Mucosa of rectum (tissue), 2 donors: ENCODE data around the gene RNF223.

Source experiments
- H3K27ac ChIP-seq, 2 donors: one replicate each; pipeline ENCODE4 v1.7.0; 2013; ENCODE audit warnings: inconsistent platforms in 2 of 2, low read depth in 2 of 2, low read length in 2 of 2
- H3K27me3 ChIP-seq, 2 donors: one replicate each; pipeline ENCODE4 v1.7.0; 2013; ENCODE audit warnings: low read length in 2 of 2; ENCODE audit not compliant: control insufficient read depth in 2 of 2, insufficient read depth in 2 of 2
- H3K36me3 ChIP-seq, 2 donors: one replicate each; pipeline ENCODE4 v1.7.0; 2013; ENCODE audit warnings: low read length in 2 of 2; ENCODE audit not compliant: control insufficient read depth in 2 of 2, insufficient read depth in 2 of 2
- H3K4me1 ChIP-seq, 2 donors: one replicate each; pipeline ENCODE4 v1.7.0; 2013; ENCODE audit warnings: low read length in 2 of 2, mild to moderate bottlenecking in 1 of 2; ENCODE audit not compliant: control insufficient read depth in 2 of 2, insufficient read depth in 2 of 2
- H3K4me3 ChIP-seq, 2 donors: one replicate each; pipeline ENCODE4 v1.7.0; 2013; ENCODE audit warnings: low read length in 2 of 2
- H3K9ac ChIP-seq, 2 donors: one replicate each; pipeline ENCODE4 v1.7.0; 2013; ENCODE audit warnings: low read length in 2 of 2, low read depth in 1 of 2, mild to moderate bottlenecking in 1 of 2
- H3K9me3 ChIP-seq, 2 donors: one replicate each; pipeline ENCODE4 v1.7.0; 2013; ENCODE audit warnings: low read length in 2 of 2; ENCODE audit not compliant: control insufficient read depth in 2 of 2
- donor health status: healthy.
- donor health status: Normal muscosa, but diverticular disease.

The RNF223 gene

DNA sequence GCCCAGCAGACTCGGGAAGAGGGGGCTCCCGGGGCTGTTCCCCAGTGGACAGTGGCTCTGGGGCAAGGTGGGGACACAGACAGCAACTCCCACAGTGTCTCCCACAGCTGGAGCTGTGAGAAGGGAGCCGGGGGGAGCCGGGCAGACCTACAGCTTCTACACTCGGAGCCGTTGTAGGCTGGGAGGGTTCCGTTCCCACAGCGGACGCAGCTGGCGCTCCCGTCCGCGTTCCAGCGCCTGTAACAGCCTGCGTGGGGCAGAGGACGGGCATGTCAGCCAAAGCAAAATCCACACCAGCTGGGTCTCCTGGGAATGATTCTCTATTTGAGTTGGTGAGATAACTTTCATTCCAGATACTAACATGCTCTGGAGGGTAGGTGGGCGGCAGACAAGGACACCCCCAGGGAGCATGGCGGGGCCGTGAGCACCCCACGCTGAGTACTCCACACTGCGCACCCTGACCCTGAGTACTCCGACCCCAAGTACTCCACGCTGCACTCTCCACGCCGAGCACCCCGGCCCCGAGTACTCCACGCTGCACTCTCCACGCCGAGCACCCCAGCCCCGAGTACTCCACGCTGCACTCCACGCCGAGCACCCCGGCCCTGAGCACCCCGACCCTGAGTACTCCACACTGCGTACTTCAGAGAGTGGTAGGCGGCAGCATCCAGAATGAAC is 13.4 kb upstream of the RNF223 start:
- Histone ChIP-seq H3K4me1 (no peaks in the 10 kb centered on the region), H3K36me3 (no peaks in the 10 kb centered on the region), H3K27me3 (no peaks in the 10 kb centered on the region), H3K9me3 (no peaks in the 10 kb centered on the region), H3K9ac (no peak overlapping the region), H3K27ac (no peak overlapping the region), H3K4me3 (no peak overlapping the region)

DNA sequence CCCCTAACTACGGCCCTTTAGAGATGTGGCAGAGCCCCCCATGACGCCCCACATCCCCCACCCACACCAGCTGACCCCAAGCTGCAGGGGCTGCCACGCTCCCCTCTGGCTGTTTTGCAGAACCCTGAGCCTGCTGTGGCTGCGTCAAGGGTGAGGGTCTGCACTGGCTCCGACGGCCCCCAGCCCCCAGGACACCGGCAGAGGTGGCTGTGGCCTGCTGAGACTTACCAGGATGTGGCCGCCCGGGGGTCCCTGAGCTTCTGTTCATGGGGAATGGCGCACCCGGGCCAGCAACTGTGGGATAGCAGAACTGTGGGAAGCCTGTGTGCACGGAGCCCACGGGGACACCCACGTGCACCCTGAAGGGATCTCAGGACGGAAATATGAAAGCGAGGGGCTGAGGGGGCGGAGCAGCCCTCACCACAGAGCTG is 12.8 kb upstream of the RNF223 start:
- Histone ChIP-seq H3K4me3 (no peak overlapping the region), H3K9me3 (no peaks in the 10 kb centered on the region)

DNA sequence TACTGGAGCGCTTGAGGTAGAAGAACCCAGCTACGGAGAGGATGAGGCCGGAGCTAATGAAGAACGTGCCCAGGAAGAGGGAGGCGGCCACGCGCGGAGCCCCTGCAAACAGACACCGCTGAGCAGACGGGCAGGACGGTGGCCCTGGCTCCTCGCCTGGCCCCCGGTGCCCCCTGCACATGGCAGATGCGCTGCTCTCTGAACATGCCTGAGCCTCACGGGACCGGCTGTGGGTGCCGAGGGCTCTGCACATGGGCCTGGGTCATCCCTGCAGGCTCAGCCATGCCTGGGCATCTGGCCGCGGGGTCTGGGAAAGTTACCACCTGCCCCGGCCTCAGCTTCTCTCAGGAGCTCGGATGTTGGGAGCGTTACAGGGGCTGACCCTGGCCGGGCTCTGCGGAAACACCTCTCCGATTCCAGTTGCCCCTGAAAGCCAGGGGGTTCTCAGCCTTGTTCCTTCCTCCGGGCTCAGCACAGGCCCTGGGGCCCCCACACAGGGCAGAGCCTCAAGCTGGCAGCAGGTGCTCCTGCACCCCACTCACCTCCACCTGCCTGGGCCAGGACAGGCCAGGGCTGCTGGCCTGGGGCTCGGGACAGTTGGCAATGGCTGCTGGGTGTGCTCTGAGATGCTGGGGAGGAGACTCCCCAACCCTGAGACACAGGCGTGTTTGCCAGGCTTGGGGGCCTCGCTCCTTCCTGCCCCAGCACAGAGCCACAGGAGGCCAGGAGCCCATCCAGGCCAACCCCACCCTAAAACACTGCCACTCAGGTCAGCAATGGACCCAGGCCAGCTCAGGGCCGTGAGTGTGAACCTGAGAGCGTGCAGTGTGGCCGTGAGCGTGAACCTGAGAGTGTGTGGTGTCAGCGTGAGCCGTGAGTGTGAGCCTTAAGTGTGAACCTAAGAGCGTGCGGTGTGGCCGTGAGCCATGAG is 12.1 kb upstream of the RNF223 start:
- H3K4me3 ChIP-seq, result no peak overlapping the region
- H3K9ac ChIP-seq, result no peak overlapping the region
- H3K9me3 ChIP-seq, result no peaks in the 10 kb centered on the region
- no peaks in the 10 kb centered on the region for H3K36me3 ChIP-seq
- no peak overlapping the region for H3K27ac ChIP-seq
- H3K4me1 ChIP-seq, result no peaks in the 10 kb centered on the region
- no peaks in the 10 kb centered on the region for H3K27me3 ChIP-seq

More for the DNA sequence above, 12.8 kb upstream of the RNF223 start:
- H3K9ac ChIP-seq, result no peak overlapping the region
- H3K27me3 ChIP-seq, result no peaks in the 10 kb centered on the region
- no peaks in the 10 kb centered on the region for H3K4me1 ChIP-seq
- no peak overlapping the region for H3K27ac ChIP-seq
- no peaks in the 10 kb centered on the region for H3K36me3 ChIP-seq

DNA sequence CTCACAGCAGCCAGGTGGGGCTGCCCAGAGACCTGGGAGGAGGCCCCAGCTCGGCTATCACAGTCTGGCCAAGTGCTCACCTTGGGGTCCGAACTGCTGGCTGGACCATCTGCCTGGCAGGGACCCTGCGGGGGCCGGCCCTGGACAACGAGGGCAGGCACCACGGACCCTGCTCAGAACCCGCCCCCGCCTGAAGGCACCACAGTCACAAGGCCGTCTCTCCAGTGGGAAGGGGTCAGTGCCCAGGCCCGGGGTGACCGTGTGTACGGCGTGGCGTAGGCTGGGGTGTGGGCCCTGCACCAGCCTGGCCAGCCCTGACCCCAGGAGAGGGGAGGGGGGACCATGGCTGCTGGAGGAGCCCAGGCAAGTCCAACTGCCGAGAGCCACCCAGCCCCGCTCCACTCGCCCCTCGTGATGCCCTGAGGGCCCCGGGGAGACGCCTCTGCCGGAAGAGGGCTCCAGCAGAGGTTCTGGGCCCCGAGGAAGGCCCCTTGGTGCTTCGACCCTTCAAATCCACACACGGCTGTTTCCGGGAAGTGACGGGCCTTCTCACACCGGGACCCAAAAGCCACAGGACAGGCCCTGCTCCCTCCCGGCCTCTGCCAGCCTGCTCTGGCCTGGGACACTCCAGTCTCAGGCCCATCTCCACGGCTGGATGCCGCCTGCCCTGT is 11.2 kb upstream of the RNF223 start:
- H3K9me3 ChIP-seq, result no peaks in the 10 kb centered on the region
- H3K36me3 ChIP-seq, result no peaks in the 10 kb centered on the region
- H3K4me1 ChIP-seq, result peaks cover 1% of the 10 kb centered on the region in 2 donors
- no peaks in the 10 kb centered on the region for H3K27me3 ChIP-seq
- no peak overlapping the region for H3K27ac ChIP-seq
- no peak overlapping the region for H3K4me3 ChIP-seq
- H3K9ac ChIP-seq, result no peak overlapping the region

DNA sequence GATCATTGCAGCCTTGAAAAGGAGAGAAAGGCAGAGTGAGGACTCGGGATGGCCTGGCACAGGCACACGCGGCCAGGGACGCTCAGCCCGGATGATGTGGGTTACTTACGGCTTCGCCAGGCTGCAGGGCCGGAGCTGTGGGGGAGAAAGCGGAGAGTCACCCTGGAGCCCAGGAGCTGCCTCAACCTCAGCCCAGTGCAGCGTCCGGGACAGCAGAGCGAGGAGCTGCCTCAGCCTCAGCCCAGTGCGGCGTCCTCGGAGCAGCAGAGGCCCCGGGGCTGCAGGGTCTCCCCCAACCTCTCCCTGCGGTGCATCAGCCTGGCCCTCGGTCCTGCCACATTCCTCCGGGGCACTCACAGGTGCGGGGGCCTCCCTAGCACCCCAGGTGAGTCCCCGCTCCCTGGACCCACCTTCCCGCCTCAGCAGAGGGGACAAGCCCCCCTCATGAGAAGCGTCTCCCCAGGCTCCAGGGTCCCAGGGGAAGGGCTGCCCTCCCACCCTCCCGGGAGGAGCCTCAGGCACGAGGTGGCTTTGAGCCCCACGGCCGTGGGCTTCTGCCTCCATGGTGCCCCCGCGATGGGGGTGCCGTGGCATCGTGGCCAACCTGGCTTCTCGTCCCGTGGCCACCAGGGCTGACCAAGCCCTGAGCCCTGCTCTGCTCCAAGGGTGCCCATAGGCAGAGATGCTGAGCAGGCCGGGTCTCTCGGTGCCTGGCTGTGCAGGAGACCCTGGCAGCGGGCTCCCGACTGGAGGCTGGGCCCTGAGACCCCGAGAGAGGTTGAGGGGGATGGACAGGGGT is 10.5 kb upstream of the RNF223 start:
- H3K36me3 ChIP-seq, result no peaks in the 10 kb centered on the region
- no peak overlapping the region for H3K4me3 ChIP-seq
- no peaks in the 10 kb centered on the region for H3K9me3 ChIP-seq
- H3K9ac ChIP-seq, result no peak overlapping the region
- no peak overlapping the region for H3K27ac ChIP-seq
- H3K27me3 ChIP-seq, result no peaks in the 10 kb centered on the region
- H3K4me1 ChIP-seq, result peaks cover 7 to 8% of the 10 kb centered on the region in 2 donors

DNA sequence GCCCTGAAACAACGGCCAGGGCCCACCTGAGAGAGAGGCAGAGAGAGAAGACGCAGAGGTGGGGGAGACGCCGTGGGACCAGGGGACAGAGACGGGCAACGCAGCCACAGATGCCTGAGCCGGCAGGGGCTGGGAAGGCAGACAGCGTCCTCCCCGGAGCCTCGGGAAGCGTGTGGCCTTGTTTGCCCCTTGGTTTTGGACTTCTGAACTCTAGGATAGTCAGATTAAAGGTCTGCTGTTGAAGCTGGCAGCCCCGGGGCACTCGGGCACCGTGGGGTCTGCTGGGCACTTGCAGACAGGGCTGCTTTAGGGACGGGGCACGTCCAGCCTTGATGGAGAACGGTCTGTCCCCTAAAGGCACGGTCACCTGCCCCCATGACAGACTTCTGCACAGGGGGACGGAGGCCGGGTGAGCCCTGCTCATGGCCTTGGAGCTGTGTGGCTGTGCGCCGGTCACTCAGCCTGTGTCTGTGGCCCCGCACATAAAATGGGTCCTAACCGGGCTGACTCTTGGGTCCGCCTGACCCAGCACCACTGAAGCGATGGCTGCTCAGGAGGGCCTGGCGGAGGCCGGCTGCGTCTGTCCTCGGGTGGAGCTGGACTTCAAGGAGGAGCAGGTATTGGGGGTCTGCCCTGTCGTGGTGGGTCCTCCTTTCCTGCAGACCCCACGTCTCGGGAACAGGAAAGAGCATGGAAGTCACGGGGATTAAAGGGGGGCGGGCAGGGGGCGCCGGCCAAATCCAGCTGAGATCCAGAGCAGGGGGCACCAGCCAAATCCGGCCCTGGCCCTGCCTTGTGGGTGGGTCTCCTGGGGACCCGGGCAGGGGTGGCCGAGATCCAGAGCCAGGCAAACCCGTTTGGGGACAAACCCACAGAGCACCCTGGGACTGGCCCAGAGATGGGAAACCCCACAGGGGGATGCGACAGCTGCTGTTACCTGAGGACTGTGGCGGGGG is 9.6 kb upstream of the RNF223 start:
- no peaks in the 10 kb centered on the region for H3K36me3 ChIP-seq
- no peak overlapping the region for H3K9ac ChIP-seq
- H3K27me3 ChIP-seq, result peaks cover 0 to 2% of the 10 kb centered on the region in 2 donors
- H3K4me3 ChIP-seq, result no peak overlapping the region
- no peaks in the 10 kb centered on the region for H3K9me3 ChIP-seq
- peaks cover 10 to 11% of the 10 kb centered on the region in 2 donors for H3K4me1 ChIP-seq
- H3K27ac ChIP-seq, result no peak overlapping the region

DNA sequence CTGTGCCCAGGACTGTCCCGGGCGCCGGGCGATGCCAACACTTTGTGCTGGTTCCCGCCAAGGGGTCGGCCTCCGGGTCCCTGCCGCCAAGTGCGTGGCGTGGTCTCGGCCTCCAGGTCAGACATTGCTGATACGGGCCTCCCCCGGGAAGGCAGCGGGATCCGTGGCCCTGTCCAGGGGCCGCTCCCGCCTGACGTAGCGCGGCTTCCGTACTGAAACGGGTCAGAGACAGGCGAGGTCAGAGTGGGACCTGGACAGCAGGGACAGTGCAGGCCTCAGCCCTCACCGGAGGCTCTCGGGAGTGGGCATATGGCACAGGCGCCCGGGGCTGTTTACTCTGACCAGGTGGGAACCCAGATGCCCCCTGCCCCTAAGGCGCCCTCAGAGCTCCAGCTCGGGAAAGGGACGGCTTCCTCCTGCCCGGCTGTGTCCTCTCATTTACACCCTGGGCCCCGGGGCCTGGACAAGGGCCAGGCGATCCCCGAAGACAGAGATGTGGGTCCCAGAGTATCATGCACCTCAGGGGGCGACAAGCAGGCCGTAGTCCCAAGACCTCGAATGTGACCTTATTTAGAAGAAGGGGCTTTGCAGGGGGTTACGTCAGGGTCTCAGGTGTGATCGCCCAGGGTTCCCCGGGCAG is 8.8 kb upstream of the RNF223 start:
- H3K36me3 ChIP-seq, result no peaks in the 10 kb centered on the region
- no peak overlapping the region for H3K27ac ChIP-seq
- H3K4me1 ChIP-seq, result peaks cover 10 to 11% of the 10 kb centered on the region in 2 donors
- no peak overlapping the region for H3K9ac ChIP-seq
- peaks cover 0 to 2% of the 10 kb centered on the region in 2 donors for H3K27me3 ChIP-seq
- no peak overlapping the region for H3K4me3 ChIP-seq
- no peaks in the 10 kb centered on the region for H3K9me3 ChIP-seq

DNA sequence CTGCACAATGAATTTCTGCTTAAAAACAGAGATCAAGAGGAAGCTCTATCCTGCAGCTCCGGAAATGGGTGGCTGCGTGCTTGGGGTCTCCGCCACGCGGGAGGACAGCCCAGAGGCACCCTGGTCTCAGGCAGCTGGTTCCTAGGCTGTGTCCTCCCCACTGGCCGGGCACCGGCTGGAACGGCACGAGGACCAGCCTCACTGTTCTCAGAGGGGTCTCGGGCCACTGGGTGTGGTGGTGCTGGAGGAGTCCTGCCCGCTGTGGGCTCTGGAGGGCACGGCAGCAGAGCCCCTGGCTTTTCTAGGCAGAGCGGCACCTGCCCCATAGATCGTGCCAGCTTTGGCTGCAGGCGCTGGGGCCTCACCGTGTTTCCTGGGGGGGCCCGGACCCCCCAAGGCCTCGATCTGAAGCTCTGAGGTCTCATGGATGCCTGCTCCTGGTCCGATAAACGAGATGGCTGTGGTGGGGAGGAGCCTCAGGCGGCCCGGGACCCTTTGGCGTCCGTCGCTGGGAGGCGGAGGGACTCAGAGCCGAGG is 8.2 kb upstream of the RNF223 start:
- no peak overlapping the region for H3K9ac ChIP-seq
- no peak overlapping the region for H3K4me3 ChIP-seq
- peaks cover 10 to 11% of the 10 kb centered on the region in 2 donors for H3K4me1 ChIP-seq
- H3K36me3 ChIP-seq, result no peaks in the 10 kb centered on the region
- H3K27me3 ChIP-seq, result peaks cover 0 to 2% of the 10 kb centered on the region in 2 donors
- no peaks in the 10 kb centered on the region for H3K9me3 ChIP-seq
- no peak overlapping the region for H3K27ac ChIP-seq
